Endothelial cell (in vitro differentiated cells): Measurements from ENCODE around the gene ANKRD16. TPM values are rescaled to one million over a fixed set of nuclear protein-coding genes. Genes with fewer than 3 reads are reported as not detected.

Experiments
- DNase-seq: peaks from one replicate; pipeline ENCODE4 v3.0.0; 2021; ENCODE audit warnings: low spot score
- H3K27ac Mint-ChIP-seq: one replicate; pipeline ENCODE4 v1.8.0; 2021; ENCODE audit warnings: mixed read lengths, inconsistent platforms; ENCODE audit not compliant: unreplicated experiment
- H3K27me3 Mint-ChIP-seq: one replicate; pipeline ENCODE4 v1.8.0; 2021; ENCODE audit warnings: mild to moderate bottlenecking, moderate library complexity, mixed read lengths, inconsistent platforms; ENCODE audit not compliant: unreplicated experiment
- H3K36me3 Mint-ChIP-seq: one replicate; pipeline ENCODE4 v1.8.0; 2021; ENCODE audit warnings: mild to moderate bottlenecking, low read depth, mixed read lengths, inconsistent platforms; ENCODE audit not compliant: unreplicated experiment
- H3K4me1 Mint-ChIP-seq: one replicate; pipeline ENCODE4 v1.8.0; 2021; ENCODE audit warnings: mild to moderate bottlenecking, mixed read lengths, inconsistent platforms; ENCODE audit not compliant: unreplicated experiment
- H3K4me3 Mint-ChIP-seq: one replicate; pipeline ENCODE4 v1.8.0; 2021; ENCODE audit warnings: mild to moderate bottlenecking, mixed read lengths, inconsistent platforms; ENCODE audit not compliant: unreplicated experiment
- H3K9me3 Mint-ChIP-seq: one replicate; pipeline ENCODE4 v1.8.0; 2021; ENCODE audit warnings: mixed read lengths, inconsistent platforms; ENCODE audit not compliant: unreplicated experiment
- total RNA-seq: library from RNA; stranded (reverse); fragmentation: NEBNext Ultra II Directional; extraction: Animal tissue kit (Norgen Biotek cat#: 25700); gene quantifications from one replicate; pipeline ENCODE4 v1.2.1, GENCODE V29; 2021; ENCODE audit not compliant: unreplicated experiment
- TF ChIP-seq, protein P1 (sequence below): fragments of 200-600 bp; sonication (generic); IDR thresholded peaks from one replicate; pipeline ENCODE4 v1.5.0; 2021; ENCODE audit warnings: antibody characterized with exemption; ENCODE audit not compliant: unreplicated experiment

The ANKRD16 gene
- total RNA-seq, 1 donor from 2014 or later = 6.6 TPM

DNA sequence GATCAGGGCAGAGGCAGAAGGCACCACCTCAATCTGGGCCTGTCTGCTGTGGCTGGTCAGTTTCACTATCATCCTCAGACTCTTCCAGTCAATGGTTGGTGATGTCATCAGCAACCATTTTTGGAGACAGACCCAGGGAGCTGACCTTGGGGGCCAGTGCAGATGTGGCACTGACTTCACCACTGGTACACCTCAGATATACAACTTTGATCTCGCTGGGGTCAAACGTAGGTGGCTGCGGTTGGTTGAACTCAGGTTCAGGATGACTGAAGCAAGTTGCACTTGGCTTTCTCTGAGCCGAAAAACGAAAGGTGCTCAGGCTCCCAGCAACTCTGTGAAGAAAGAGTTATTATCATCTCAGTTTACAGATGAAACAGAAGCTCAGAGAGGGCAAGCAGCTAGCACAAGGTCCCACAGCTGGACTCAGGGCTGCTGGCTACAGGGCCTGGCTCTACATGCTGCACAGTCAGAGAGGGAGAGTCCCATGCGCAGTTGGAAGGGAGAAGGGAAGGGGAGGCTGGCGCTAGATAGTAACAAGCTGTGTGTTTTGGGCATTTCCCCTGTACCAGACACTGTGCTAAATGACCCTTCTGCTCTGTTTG is 27.2 kb downstream of the ANKRD16 start:
- Mint-ChIP-seq H3K27me3 (peaks cover 1% of the 10 kb centered on the region), H3K27ac (no peak overlapping the region), H3K4me1 (peaks cover 13% of the 10 kb centered on the region), H3K36me3 (peaks cover 8% of the 10 kb centered on the region), H3K9me3 (no peaks in the 10 kb centered on the region), H3K4me3 (no peak overlapping the region)
- TF ChIP-seq, protein P1, sequence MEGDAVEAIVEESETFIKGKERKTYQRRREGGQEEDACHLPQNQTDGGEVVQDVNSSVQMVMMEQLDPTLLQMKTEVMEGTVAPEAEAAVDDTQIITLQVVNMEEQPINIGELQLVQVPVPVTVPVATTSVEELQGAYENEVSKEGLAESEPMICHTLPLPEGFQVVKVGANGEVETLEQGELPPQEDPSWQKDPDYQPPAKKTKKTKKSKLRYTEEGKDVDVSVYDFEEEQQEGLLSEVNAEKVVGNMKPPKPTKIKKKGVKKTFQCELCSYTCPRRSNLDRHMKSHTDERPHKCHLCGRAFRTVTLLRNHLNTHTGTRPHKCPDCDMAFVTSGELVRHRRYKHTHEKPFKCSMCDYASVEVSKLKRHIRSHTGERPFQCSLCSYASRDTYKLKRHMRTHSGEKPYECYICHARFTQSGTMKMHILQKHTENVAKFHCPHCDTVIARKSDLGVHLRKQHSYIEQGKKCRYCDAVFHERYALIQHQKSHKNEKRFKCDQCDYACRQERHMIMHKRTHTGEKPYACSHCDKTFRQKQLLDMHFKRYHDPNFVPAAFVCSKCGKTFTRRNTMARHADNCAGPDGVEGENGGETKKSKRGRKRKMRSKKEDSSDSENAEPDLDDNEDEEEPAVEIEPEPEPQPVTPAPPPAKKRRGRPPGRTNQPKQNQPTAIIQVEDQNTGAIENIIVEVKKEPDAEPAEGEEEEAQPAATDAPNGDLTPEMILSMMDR = no peak
- no peak for DNase-seq

DNA sequence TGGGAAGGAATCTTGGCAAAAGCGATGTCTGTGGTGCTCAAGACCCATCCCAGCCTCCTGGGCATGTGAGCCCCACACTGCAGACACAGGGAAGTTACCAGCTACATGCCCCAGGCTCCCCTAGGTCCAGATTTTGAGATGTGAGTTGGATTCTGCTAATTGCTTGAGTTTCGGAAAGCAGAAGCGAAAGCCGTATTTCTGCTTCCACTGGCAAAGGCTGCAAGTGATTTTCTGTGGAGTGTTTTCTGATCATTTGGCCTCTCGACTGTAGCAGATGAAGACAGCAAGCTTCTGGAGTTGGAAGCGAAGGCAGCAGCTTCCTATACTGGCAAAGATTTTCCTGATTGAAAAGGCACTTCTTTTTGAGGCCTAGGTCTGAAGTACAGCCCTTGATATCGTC is 29.6 kb downstream of the ANKRD16 start:
- Mint-ChIP-seq H3K27ac (no peak overlapping the region), H3K27me3 (no peaks in the 10 kb centered on the region)

GRCh38 chr10:5858811-5859210 is 30.9 kb downstream of the ANKRD16 start:
- H3K9me3 Mint-ChIP-seq = no peaks in the 10 kb centered on the region
- H3K4me1 Mint-ChIP-seq = no peaks in the 10 kb centered on the region
- H3K27me3 Mint-ChIP-seq = no peaks in the 10 kb centered on the region
- H3K4me3 Mint-ChIP-seq = no peak overlapping the region
- H3K27ac Mint-ChIP-seq = no peak overlapping the region
- DNase-seq = no peak
- TF ChIP-seq, protein P1 = no peak
- H3K36me3 Mint-ChIP-seq = peaks cover 3% of the 10 kb centered on the region

More for the DNA sequence above, 29.6 kb downstream of the ANKRD16 start:
- no peak for DNase-seq
- peaks cover 8% of the 10 kb centered on the region for H3K36me3 Mint-ChIP-seq
- TF ChIP-seq, protein P1 = no peak
- H3K4me3 Mint-ChIP-seq = no peak overlapping the region
- H3K9me3 Mint-ChIP-seq = no peaks in the 10 kb centered on the region
- no peaks in the 10 kb centered on the region for H3K4me1 Mint-ChIP-seq

GRCh38 chr10:5856701-5857004 is 33.0 kb downstream of the ANKRD16 start:
- Mint-ChIP-seq H3K4me3 (no peak overlapping the region), H3K27me3 (no peaks in the 10 kb centered on the region), H3K36me3 (peaks cover 7% of the 10 kb centered on the region), H3K27ac (no peak overlapping the region), H3K9me3 (no peaks in the 10 kb centered on the region), H3K4me1 (peaks cover 3% of the 10 kb centered on the region)
- TF ChIP-seq, protein P1 = no peak
- DNase-seq = no peak

DNA sequence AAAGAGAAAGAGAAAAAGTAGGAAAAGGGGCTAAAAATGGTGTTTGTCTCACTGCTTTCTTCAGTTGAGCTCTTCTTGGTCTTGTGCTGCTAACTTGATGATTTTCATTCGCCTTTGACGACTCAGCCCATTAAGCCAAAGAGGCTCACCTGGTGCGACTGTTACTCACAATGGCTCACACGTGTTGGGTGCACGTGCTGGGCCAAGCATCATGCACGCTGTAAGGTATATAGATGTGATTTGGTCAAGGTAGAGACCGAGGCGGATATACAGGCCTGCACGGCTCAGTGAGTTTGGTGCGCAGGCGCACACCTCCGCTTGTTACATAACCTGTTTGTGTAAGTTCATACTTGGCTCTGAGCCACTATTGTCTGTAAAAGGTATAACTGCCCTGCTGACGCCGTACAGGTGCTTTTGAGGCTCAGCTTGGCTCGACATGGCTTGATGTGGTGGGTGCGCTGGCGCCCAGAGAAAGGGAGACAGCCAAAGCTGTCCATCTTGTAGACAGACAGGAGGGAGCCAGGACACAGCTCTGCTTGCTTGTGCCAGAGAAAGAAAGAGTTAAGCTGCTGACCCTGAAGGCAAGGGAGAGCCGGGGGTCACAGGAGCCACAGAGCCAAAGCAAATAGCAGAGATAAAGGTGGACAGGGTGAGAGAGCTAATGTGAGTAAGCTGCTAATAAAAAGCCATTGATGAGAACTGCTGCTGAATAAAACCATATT is 33.6 kb downstream of the ANKRD16 start:
- Mint-ChIP-seq H3K27me3 (no peaks in the 10 kb centered on the region), H3K9me3 (no peaks in the 10 kb centered on the region), H3K4me3 (no peak overlapping the region), H3K36me3 (peaks cover 4% of the 10 kb centered on the region), H3K4me1 (peaks cover 3% of the 10 kb centered on the region), H3K27ac (no peak overlapping the region)
- TF ChIP-seq, protein P1 = no peak
- no peak for DNase-seq
